Activated CD4-positive, CD25-positive, alpha-beta regulatory T cell treated with anti-CD3 and anti-CD28 coated beads, Interleukin-2, amount 50 U/mL, for 72 hours (primary cell): ENCODE results near the gene CLDN3.
"Not testable (repeated sequence)": the region's sequence is repeated elsewhere in the genome, so short reads cannot be mapped to it uniquely, and the experiment has no call there.

Experiments used
- DNase-seq: peaks from one replicate; pipeline ENCODE4 v3.0.0; 2021

The CLDN3 gene

GRCh38 chr7:73770002-73770859 is at the start of gene CLDN3:
TSS of gene CLDN3 (minus strand) at chr7:73770270. CDS start at chr7:73770049, 221 bp downstream.
- DNase-seq = no peak

- DNase-seq = no peak
Observed at GRCh38 chr7:73817121-73817520, 47.1 kb upstream of the CLDN3 start.

- no peak for DNase-seq
Observed at GRCh38 chr7:73815436-73815835, 45.4 kb upstream of the CLDN3 start.

- DNase-seq = no peak
Observed at GRCh38 chr7:73812996-73813395, 42.9 kb upstream of the CLDN3 start.

- peak; percentile 55 for DNase-seq
Observed at GRCh38 chr7:73811760-73812168, 41.7 kb upstream of the CLDN3 start.

- DNase-seq = no peak
Observed at GRCh38 chr7:73810998-73811360, 40.9 kb upstream of the CLDN3 start.

GRCh38 chr7:73809467-73809951 is 39.4 kb upstream of the CLDN3 start:
- no peak for DNase-seq

- no peak for DNase-seq
Observed at GRCh38 chr7:73802459-73802858, 32.4 kb upstream of the CLDN3 start.

- DNase-seq = no peak
Observed at GRCh38 chr7:73801577-73801976, 31.5 kb upstream of the CLDN3 start.

GRCh38 chr7:73799282-73800141 is 29.4 kb upstream of the CLDN3 start:
- DNase-seq = no peak

GRCh38 chr7:73797176-73797575 is 27.1 kb upstream of the CLDN3 start:
- DNase-seq = not testable (repeated sequence)

- not testable (repeated sequence) for DNase-seq
Observed at GRCh38 chr7:73796656-73797055, 26.6 kb upstream of the CLDN3 start.

GRCh38 chr7:73795188-73795587 is 25.1 kb upstream of the CLDN3 start:
- DNase-seq = not testable (repeated sequence)

GRCh38 chr7:73791170-73791690 is 21.2 kb upstream of the CLDN3 start:
- not testable (repeated sequence) for DNase-seq

- DNase-seq = no peak
Observed at GRCh38 chr7:73789051-73789450, 19.0 kb upstream of the CLDN3 start.

- not testable (repeated sequence) for DNase-seq
Observed at GRCh38 chr7:73787786-73788048, 17.6 kb upstream of the CLDN3 start.

- DNase-seq = no peak
Observed at GRCh38 chr7:73786588-73786987, 16.5 kb upstream of the CLDN3 start.

GRCh38 chr7:73779517-73779916 is 9.4 kb upstream of the CLDN3 start:
- no peak for DNase-seq

GRCh38 chr7:73778801-73779389 is 8.8 kb upstream of the CLDN3 start:
- no peak for DNase-seq

GRCh38 chr7:73774923-73775322 is 4.9 kb upstream of the CLDN3 start:
- DNase-seq = no peak

GRCh38 chr7:73773700-73774517 is 3.8 kb upstream of the CLDN3 start:
- no peak for DNase-seq
